ENCODE measurements around the gene C3orf18. TPM values are rescaled to one million over a fixed set of nuclear protein-coding genes. Genes with fewer than 3 reads are reported as not detected.

Gene C3orf18
- polyA plus RNA-seq, 1 donor (not counting 4 experiments of a cell fraction or from before 2014, with no cell fraction given) = 1.4 TPM

- dilution Hi-C loops (cut with MboI; ENCODE audit: extremely low pct_ligation_motif_present, low sequenced_read_pairs) = no loop called here
- Histone ChIP-seq H3K4me2 (ENCODE audit: control insufficient read depth, extremely low read depth, insufficient read depth, low read depth, low read length) (no peak overlapping the region), H3K27ac (ENCODE audit: control insufficient read depth, insufficient read depth, low read length) (no peak overlapping the region), H3K4me3 (ENCODE audit: control insufficient read depth in 2 of 3, extremely low read depth in 1 of 3, insufficient read depth in 2 of 3, low read depth in 1 of 3, low read length in 3 of 3) (no peak overlapping the region), H3K4me1 (ENCODE audit: control insufficient read depth, extremely low read depth, insufficient read depth, low read length) (no peaks in the 10 kb centered on the region), H3K27me3 (ENCODE audit: control insufficient read depth, extremely low read depth, insufficient read depth, low read length) (peaks cover 24% of the 10 kb centered on the region), H4K20me1 (ENCODE audit: control insufficient read depth, extremely low read depth, insufficient read depth, low read length) (no peaks in the 10 kb centered on the region), H2AFZ (ENCODE audit: control insufficient read depth, low read length) (no peak overlapping the region), H3K79me2 (ENCODE audit: control insufficient read depth, insufficient read depth, low read length) (no peaks in the 10 kb centered on the region), H3K9me3 (ENCODE audit: control insufficient read depth, low read depth, low read length) (no peaks in the 10 kb centered on the region), H3K9me1 (ENCODE audit: control insufficient read depth, extremely low read depth, insufficient read depth, low read length) (no peaks in the 10 kb centered on the region), H3K36me3 (ENCODE audit: control insufficient read depth in 2 of 2, extremely low read depth in 1 of 2, insufficient read depth in 2 of 2, low read length in 2 of 2) (no peaks in the 10 kb centered on the region), H3K9ac (ENCODE audit: control insufficient read depth, extremely low read depth, insufficient read depth, low read length) (no peak overlapping the region)
- TF ChIP-seq CTCF (optimal IDR thresholded peaks at IDR 0.05 in 1 of 3, IDR thresholded peaks at IDR 0.05 in 1 of 3, conservative IDR thresholded peaks at IDR 0.05 in 1 of 3; ENCODE audit: extremely low read depth in 1 of 3, insufficient read depth in 2 of 3, low read length in 3 of 3) = no peak
- no peak for TF ChIP-seq EZH2 (IDR thresholded peaks at IDR 0.05; ENCODE audit: low read length)
- DNase-seq (ENCODE audit: low read depth, low spot score) (no peak), FAIRE-seq (no peak)
These were observed 57.8 kb downstream of the C3orf18 start for GRCh38 chr3:50509715-50510114.

DNA sequence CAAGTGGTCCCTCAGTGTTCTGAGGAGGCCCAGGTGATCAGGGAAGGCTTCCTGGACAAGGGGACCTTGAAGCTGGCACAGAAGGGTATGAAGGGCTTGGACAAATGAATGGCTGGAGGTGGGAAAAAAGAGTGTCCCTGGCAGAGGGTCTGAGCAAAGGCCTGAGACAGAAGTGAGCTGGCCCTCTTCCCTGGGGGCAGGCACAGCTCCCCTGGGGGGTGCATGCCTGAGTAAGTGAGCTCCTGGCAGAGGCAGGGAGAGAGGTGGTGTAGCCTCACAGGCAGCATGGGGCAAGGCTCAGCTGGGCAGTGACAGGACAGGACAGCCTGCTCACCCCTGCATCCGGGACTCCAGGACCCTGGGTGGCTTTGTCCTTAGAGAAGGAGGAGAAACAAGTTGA is 58.7 kb downstream of the C3orf18 start:
- no peak overlapping the region for H3K9ac ChIP-seq (ENCODE audit: control insufficient read depth, extremely low read depth, insufficient read depth, low read length)
- no peaks in the 10 kb centered on the region for H3K79me2 ChIP-seq (ENCODE audit: control insufficient read depth, insufficient read depth, low read length)
- H3K36me3 ChIP-seq (ENCODE audit: control insufficient read depth in 2 of 2, extremely low read depth in 1 of 2, insufficient read depth in 2 of 2, low read length in 2 of 2) = no peaks in the 10 kb centered on the region
- TF ChIP-seq CTCF (optimal IDR thresholded peaks at IDR 0.05 in 1 of 3, IDR thresholded peaks at IDR 0.05 in 1 of 3, conservative IDR thresholded peaks at IDR 0.05 in 1 of 3; ENCODE audit: extremely low read depth in 1 of 3, insufficient read depth in 2 of 3, low read length in 3 of 3) (no peak), EZH2 (IDR thresholded peaks at IDR 0.05; ENCODE audit: low read length) (no peak)
- H3K4me2 ChIP-seq (ENCODE audit: control insufficient read depth, extremely low read depth, insufficient read depth, low read depth, low read length) = no peak overlapping the region
- H3K27ac ChIP-seq (ENCODE audit: control insufficient read depth, insufficient read depth, low read length) = no peak overlapping the region
- no peaks in the 10 kb centered on the region for H3K9me1 ChIP-seq (ENCODE audit: control insufficient read depth, extremely low read depth, insufficient read depth, low read length)
- no peaks in the 10 kb centered on the region for H3K4me1 ChIP-seq (ENCODE audit: control insufficient read depth, extremely low read depth, insufficient read depth, low read length)
- H3K27me3 ChIP-seq (ENCODE audit: control insufficient read depth, extremely low read depth, insufficient read depth, low read length) = peaks cover 24% of the 10 kb centered on the region
- H3K4me3 ChIP-seq (ENCODE audit: control insufficient read depth in 2 of 3, extremely low read depth in 1 of 3, insufficient read depth in 2 of 3, low read depth in 1 of 3, low read length in 3 of 3) = no peak overlapping the region
- H4K20me1 ChIP-seq (ENCODE audit: control insufficient read depth, extremely low read depth, insufficient read depth, low read length) = no peaks in the 10 kb centered on the region
- DNase-seq (ENCODE audit: low read depth, low spot score) (no peak), FAIRE-seq (no peak)
- no peaks in the 10 kb centered on the region for H3K9me3 ChIP-seq (ENCODE audit: control insufficient read depth, low read depth, low read length)
- no peak overlapping the region for H2AFZ ChIP-seq (ENCODE audit: control insufficient read depth, low read length)
- dilution Hi-C loops (cut with MboI; ENCODE audit: extremely low pct_ligation_motif_present, low sequenced_read_pairs) = no loop called here

Other genes starting within 250 kb of the C3orf18 start
- gene HYAL2, start 245.0 kb downstream of the C3orf18 start, polyA plus RNA-seq = 42.8 to 71.8 TPM (median 44.8 TPM) in 3 replicates
- gene TUSC2, start 239.5 kb downstream of the C3orf18 start, polyA plus RNA-seq = 28.0 to 47.8 TPM (median 30.5 TPM) in 3 replicates
- 28.5 to 42.5 TPM (median 30.7 TPM) in 3 replicates for gene RASSF1, start 226.9 kb downstream of the C3orf18 start, polyA plus RNA-seq
- gene ZMYND10, start 222.0 kb downstream of the C3orf18 start, polyA plus RNA-seq = 0.10 to 0.21 TPM (median 0.15 TPM) in 3 replicates
- gene NPRL2, start 217.0 kb downstream of the C3orf18 start, polyA plus RNA-seq = 20.6 to 30.1 TPM (median 23.3 TPM) in 3 replicates
- 12.3 to 19.9 TPM (median 17.6 TPM) in 3 replicates for gene CYB561D2, start 216.9 kb downstream of the C3orf18 start, polyA plus RNA-seq
- 22.4 to 43.8 TPM (median 31.6 TPM) in 3 replicates for gene TMEM115, start 208.2 kb downstream of the C3orf18 start, polyA plus RNA-seq
- 0.02 to 0.04 TPM (median 0.04 TPM) in 3 replicates for gene CACNA2D2, start 64.1 kb downstream of the C3orf18 start, polyA plus RNA-seq
- 12.9 to 19.5 TPM (median 13.0 TPM) in 3 replicates for gene HEMK1, start 1.8 kb upstream of the C3orf18 start, polyA plus RNA-seq
- 1.8 to 3.5 TPM (median 2.8 TPM) in 3 replicates for gene CISH, start 44.0 kb upstream of the C3orf18 start, polyA plus RNA-seq
- gene MAPKAPK3, start 49.4 kb upstream of the C3orf18 start, polyA plus RNA-seq = 134 to 172 TPM (median 148 TPM) in 3 replicates
- gene DOCK3, start 107.2 kb upstream of the C3orf18 start, polyA plus RNA-seq = 0.10 to 0.28 TPM (median 0.11 TPM) in 3 replicates

Measured in keratinocyte (primary cell).